ENCODE data around the gene HDAC10.

Gene HDAC10

DNA sequence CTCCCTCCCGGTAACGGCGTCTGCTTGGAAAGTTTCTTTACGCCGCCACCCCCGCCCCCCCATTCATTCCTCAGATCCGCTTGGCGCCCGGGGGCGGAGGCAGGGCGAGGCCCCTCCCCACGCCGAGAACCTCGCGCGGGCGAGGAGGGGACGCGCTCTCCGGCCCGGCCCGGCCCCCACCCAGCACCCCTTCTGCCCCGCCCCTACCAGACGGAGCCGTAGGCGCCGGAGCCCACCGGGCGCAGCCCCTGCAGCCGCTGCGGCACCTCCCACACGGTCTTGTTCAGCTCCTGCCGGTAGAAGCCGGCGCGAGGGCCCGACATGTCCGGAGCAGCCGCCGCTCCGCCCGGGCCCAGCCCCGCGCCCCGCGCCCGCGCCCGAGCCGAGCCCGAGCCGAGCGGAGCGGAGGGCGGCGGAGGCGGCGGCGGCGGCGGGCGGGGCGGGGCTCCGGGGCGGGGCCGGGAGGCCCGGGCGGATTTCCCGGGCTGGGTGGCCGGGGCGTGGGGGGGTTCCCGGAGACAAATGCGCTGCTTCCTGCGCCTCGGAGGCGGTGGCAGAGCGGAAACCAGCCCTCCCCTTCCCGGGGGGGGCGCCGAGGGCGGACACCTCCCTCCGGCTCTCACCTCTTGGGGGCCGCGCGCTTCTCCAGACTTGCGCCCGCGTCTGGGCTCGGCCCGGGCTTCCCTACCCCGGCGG, 19.1 kb upstream of the HDAC10 start, which contains the start of gene MAPK11:
Gene MAPK11 (minus strand): TSS at position 411 of the 696 bp plus-strand sequence. CDS start 88 bp downstream, at position 323.
- peak; percentile 68 for DNase-seq

DNA sequence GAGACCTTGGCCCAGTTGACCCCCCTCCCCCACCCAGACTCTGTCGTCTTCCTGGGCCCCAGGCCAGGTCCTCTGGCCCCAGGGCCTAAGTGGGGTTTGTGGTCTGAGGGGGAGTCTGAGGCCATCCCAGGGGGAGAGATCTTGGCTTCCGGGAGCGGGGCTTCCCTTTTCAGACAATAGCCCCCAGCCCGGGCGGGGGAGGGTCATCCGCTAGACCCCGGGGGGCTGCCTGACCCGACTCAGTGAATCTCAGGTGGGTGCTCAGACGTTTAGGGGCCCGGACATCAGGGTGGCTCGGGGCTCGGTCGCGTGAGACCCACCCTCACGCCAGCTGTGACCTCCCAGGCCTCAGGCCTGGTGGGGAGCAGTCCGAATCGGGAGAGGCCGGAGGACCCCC, 18.5 kb upstream of the HDAC10 start:
- no peak for DNase-seq

DNA sequence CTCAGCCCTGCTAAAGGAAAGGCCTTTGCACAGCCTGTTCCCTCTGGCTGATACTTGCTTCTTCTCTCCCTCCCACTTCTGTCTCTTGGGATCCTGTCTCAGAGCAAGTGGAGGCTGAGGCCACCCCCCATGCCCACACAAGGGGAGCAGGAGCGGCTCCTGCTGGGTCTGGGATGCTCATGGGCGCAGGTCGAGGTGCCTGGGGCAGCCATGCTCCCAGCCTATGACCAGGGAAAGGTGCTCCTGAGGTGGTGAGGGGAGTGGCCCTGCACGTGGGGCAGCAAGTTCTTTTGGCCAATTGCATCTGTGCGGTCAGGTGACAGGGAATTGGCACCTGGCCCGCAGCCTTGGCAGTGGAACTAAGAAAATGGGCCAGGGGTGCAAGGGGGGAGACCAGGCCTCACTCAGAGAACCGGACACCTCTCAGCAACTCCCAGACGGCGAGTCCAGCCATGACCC, 17.6 kb upstream of the HDAC10 start:
- DNase-seq = no peak

DNA sequence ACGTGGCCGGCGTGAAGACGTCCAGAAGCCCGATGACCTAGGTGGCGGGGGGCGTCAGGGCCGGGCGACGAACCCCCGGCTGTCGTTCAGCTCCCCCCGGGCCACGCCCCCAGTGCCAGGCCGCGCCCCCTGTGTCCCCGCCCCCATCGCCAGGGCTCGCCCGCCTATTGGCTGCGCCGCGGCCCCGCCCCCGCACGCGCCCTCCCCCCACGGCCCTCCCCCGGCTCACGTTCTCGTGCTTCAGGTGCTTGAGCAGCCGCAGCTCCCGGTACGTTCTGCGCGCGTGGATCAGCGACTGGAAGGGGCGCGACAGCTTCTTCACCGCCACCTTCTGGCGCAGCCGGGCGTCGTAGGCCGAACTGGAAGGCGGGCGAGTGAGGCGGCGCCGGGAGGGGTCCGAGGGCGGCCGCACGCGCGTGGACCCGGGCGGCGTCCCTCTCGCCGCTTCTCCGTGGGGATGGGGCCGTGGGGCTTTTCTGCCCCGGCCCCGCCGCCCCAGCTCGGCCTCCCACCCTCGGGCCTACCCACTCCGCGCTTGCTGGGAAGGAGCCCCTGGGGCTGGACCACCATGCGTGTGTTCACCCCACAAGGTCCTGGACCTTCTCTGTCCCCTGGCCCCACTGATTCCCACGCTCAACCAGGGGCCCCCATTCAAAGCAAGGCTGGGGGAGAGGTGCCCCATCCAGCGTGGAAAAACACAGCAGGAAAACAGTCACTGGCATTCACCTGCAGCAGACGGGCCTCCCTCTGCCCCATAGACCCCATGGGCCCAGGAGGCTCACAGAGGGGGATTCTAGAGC, 16.7 kb upstream of the HDAC10 start:
- peak; percentile 62 for DNase-seq

DNA sequence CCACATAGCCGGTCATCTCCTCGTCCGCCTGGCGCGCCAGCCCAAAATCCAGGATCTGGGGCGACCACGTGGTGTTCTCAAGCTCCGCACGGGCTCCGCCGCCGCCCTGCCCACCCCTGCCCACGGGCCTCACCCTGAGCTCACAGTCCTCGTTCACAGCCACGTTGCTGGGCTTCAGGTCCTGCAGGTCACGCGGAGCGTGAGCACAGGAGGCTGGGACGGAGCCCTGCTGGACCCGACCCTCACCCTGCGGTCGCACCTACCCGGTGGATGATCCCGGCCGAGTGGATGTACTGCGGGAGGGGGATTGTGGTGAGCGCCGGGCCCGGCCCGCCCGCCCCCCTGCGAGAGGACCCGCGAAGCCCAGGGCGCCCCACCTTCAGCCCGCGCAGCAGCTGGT, 15.9 kb upstream of the HDAC10 start:
- DNase-seq = no peak

DNA sequence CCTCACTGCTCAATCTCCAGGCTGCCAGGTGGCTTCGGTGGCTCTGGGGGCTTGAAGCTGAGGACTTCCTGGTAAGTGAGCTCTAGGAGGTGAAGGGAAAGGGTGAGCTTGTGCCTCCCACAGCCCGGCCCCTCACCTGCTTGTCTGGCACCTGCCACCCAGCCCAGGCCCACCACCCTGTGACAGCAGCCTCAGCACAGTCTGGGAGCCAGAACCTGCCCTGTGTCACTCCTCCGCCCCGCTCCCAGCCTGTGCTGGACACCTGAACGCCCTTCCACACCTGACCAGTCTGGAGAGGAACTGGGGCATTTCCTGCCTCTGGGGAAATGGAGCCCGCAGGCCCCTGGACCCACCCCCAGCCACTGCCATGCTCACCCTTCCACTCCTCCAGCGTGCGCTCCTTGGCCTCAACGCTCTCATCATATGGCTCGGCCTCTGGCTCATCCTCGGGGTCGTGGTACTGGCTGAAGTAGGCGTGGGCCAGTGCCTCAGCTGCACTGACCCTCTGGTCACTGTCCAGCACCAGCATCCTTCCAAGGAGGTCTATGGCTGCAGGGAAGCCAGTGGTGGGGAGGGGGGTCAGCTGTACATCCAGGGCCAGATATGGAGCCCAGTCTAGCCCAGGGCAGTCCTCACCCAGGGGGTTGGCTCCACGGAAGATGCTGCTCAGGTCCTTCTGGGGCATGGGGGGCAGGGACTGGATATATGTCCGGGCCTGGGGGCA, 14.0 kb upstream of the HDAC10 start:
- no peak for DNase-seq

DNA sequence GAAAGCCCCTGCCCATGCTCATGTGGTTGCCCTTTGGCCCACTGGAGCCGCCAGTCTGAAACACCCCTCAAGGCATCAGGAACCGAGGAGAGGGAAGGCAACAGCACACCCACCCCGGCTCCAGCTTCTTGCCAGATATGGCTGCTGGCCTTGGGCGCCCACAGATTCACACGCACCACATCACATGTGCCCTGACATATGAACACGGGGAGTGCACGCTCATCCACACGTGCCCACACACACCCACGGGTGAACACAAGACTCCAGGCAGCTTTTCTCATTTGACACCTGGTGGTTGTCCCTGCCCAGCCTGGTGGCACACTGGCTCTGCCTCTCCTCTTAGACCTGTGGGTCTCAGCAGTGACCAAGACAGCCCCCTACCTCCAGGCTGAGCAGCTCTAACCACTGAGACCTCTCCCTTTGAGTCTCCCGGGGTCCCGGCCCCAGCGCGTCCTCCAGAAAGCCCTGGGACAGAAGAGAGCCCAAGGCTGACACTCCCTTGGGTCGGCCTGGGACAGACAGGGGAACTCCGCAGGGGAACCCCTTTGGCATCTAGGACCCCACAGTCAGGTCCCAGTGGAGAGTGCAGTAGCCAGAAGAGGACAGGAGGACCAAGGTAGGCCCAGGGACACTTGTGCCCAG, 13.2 kb upstream of the HDAC10 start:
- no peak for DNase-seq

DNA sequence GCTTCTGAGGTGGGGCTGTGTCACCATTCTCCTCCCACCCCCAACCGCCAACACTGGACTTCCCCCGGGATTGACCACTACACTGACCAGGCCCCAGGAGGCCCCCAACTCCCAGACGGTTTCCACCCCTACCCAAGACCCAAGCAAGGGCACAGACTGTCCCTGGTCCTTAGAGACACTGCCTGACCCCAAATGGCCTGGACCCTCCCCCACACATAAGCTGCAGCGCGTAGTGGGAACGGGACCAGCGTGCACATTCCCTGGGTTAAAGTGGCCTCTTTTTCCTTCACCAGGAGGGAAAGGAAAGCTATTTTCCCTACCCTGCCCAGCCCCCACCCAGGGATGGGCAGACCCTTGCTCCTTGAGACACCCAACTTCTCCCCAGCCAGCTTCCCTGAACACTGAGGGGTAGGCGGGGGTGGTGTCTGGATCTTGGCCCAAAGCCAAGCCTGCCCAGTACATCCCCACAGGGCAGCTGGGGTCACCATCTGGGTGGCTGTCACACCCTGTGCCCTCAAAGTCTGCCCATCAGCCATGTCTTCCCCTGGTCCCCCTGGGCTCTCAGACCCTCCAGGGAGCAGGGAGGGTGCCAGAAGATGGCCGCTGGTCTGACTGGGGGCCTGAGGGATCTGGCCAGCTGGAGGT, 12.0 kb upstream of the HDAC10 start:
- DNase-seq = no peak

DNA sequence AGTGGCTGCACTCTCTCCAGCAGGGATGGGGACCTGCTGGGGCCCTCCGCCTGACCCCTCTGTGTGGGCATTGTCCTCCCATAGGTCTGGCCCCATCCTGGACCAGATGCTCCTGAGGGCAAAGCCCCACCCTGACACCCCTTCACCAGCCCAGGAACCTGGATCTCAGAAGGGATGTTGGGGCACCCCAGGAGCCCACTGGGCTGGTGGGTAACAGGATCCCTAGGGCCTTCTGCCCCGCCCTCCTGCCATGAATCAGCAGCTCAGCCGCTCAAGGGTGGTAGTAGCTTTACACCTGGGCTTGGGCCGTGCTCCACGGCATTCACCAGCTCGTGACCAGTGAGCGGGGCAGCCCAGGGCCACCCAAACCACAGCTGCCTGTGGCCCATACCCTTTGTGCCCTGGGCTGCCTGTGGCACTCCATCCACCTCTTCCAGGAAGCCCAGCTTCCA, 11.4 kb upstream of the HDAC10 start:
- DNase-seq = no peak

DNA sequence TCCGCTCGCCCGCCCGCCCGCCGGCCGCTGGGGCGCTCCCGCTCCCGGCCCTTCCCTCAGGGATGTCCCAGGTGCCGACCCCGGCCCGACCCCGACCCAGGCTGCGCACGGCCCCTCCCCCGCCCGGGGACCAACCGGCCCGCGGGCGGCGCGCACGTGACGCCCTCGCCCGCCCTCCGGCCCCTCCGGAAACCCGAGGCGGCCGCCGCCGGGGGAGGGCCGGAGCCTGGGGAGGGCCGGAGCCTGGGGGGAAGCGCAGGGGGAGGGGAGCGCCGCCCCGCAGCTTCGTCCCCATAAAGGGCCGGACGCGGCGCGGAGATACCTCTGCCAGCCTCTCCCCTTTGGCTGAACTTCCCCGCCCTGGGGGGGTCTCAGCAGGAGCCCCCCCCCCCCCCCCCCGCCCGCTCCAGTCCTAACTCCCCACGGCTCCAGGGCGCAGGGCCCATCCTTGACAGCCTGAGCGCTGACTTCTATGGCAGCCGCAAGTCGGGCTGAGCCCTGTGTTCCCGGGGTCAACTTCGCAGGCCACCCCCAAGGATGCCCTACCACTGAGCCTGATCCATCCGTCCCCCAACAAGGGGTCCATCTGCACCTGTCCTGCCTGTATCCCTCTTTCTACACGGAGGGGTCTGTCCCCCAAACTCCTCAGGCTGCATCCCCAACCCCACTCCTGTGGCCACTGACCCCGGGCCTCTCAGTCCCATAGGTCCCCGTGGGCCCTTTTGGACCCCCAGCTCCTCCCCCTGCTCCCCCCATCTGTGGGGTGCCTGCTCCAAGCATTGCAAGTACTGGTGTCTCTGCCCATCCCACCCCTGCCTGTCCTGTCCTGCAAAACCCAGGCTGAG, 10.8 kb upstream of the HDAC10 start, which contains the start of gene MAPK12:
Gene MAPK12 (minus strand): TSS at position 69 of the 845 bp plus-strand sequence. CDS start 174 bp downstream, outside the sequence.
- no peak for DNase-seq

DNA sequence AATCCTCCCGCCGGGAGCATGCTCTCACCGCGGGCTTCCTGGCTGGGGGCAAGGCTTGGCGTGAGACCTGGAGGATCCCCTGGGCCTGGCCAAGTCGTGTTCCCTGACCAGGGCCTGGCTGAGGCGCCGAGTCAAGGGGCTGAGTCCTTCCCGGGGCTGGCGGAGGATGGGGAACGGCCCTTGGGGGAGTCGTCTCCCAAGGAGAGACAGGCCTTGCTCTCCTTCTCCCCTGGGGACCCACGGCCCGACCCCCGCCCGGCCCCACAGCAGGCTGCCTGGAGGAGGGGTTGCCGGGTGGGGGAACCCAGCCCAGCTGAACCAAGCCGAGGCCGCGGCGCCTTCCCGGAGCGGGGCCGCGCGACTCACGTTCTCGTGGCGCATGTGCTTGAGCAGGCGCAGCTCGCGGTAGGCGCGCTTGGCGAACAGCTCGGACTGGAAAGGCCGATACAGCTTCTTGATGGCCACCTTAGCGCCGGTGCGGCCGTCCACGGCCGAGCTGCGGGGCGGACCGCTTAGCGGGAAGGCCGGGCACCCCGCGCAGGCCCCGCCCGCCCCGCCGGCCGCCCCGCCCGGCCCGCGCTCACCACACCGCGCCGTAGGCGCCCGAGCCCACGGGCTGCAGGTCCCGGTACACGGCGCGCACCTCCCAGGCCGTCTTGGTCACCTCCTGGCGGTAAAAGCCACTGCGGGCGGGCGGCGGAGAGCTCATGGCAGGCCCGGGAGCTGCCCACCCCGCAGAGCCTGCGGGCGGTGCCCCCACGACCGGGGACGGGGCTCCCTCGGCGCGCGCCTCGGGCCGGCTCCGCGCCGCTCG, 9.9 kb upstream of the HDAC10 start:
- no peak for DNase-seq

DNA sequence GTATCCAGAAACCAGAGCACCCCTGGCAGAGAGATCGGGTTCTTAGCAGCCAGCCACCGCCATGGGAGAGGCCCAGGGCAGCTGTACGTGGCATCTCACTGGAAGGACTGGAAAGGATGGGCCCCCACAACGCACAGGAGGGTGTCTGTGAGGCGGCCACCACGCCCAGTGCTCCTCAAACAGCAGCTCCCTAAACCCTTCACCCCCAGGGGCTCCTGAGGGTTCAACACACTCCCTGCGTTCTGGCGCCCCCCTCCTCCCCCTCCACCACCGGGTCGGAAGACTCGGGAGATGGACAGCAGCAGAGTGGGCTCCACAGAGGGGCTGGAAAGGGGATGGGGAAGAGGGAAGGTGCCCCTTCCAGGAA, 9.4 kb upstream of the HDAC10 start:
- DNase-seq = no peak

DNA sequence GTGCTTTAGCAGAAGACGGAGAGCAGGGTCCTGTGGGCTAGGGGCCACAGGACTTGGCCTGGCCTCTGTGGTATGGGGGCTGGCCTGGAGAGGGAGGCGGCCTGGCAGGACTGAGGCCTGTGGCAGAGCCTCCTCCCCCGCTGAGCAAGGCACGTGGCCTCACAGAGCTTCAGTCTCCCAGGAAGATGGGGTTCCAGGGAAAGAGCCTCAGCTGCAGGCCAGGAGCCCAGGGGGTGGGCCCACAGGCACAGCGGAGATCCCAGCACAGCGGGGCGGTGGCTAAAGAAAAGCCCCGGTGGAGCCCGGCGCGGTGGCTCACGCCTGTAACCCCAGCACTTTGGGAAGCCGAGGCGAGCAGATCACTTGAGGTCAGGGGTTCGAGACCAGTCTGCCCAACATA, 8.2 kb upstream of the HDAC10 start:
- no peak for DNase-seq

DNA sequence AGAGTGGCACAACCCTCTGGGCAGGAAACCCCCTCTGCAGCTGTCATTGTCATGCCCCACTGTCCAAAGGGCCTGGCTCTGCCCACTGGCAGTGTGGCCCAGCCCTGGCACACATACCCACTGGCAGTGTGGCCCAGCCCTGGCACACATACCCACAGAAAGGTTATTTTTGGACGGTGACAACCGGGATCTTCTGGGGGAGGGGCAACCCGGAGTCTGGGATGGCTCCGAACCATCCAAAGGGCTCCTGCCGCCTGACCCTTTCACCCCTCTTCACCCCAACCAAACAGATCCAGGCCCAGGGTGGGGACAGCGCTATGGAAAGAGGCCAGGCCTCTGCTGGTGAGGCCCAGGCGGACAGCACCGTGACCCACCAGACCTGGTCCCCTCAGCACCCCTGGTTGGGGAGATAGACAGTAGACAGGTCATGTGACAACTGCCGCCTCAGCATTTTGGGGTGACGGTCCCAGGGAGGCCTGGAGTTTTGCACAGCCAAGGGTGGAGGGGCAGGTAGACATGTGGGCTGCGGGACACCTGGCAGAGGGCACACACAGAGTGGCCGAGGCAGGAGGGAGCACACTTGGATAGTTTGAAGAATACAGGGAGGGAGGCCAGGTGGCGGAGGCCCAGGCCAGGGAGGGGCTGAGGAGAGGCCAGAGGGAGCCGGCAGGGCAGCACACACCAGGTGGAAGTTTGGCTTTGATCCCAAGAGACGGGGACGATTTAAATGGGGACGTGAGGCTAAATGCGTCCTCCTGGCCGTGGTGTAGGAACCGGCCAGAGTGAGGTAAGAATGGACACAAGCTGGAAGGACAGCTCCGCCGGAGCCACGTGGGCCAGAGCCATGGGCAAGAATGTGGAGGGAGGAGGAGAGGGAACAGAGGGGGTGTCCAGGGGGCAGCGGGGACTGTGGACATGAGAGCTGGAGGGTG, 7.6 kb upstream of the HDAC10 start:
- no peak for DNase-seq

DNA sequence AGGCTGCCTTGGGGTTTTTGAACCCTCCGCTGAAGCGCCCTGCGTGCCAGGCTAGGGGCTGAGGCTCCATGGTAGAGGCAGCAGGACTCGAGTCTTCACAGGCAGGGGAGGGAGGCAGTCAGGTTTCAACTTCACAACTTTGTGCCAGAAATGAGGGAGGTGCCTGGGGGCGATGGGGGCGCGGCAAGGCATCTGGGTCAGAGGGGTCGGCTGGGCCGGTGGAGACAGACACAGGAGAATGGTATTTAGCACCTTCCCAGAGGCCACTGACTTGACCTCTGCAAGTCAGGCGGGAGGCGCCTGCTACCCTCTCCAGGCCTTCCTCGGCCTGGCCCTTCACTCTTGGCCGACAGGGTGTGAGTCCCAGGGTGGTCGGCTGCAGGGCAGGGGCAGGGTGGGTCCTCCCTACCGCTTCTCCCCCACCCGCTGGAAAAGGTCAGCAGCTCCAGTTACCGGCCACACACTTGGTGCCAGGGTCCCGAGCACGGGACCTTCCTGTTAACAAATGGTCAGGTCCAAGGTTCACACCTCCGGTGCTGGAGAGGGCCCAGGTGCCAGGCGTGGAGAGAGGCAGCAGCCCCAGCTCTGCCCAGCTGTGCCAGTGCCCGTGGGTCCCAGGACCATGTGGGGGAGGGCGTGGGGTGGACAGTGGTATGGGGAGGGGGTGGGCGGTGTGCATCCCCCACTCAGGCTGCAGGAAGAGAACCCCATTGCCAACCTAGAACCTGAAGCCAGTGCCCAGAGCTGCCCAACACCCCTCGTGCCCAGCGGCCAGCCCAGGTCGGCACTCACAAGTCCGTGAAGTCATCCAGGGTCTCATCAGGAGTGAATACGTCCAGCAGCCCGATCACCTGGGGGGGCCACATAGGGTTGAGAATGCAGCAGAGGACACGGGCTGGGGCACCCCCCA, 6.6 kb upstream of the HDAC10 start:
- DNase-seq = no peak

DNA sequence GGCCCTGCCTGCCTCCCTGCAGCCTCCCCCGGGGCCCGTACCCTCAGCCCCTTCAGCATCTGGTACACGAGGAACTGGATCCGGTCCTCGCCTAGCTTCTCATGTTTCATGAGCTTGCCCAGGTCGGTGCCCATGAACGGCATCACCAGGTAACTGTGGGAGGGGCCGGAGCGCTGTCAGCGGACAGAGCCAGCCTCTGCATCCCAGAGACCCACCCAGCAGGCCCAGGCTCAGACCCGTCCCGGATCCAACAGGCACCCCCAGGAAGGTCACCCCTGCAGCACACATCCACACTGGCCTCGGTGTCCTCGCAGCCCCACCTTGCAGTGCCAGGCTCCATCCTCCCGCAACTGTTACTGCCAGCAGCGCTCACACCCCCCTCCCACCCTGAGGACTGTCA, 6.0 kb upstream of the HDAC10 start:
- DNase-seq = no peak

DNA sequence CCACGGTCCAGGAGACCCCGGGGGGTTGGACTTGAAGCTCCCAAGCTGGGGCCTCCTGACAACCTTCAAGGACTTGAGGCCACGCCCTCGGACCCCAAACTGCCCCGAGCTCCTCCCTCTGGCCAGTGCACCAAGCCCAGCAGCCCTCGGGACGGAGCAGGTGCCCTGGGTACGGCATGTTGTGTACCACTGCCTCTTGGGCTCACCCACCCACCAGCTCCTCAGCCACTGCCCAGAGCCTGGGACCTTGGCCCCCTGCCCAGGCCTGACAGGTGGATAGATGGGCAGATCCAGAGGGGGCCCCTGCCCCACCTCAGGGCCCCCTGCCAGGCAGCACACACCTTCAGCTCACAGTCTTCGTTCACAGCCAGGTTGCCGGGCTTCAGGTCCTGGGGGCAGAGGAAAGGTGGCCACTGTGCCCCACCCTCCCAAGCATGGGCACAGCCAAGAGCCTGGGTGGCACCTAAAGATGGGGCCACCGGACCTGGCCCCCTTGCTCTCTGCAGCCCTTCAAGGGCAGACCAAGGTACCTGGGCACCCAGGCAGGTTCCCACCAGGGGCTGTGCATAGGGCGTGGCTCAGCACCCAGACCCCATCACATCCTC, 5.3 kb upstream of the HDAC10 start:
- DNase-seq = no peak

DNA sequence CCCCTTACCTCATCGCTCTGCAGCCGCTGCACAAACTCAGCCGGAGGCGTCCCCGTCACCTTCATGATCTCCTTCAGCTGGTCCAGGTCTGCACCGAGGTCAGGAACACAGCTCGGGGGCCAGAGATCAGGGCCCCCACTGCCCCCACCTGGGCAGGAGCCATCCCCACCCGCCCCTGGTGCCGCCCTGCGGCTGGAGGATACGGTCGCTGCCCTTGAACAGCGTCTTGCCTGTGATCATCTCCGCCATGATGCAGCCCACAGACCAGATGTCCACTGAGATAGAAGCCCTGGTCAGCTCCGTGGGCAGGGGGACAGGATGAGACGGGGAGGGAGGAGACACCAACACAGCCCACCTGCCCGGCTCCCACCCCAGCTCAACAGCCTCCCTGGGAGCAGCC, 4.5 kb upstream of the HDAC10 start:
- DNase-seq = no peak
